Common myeloid progenitor, CD34-positive (primary cell): ENCODE results near the gene CCDC12.
A peak's percentile ranks its signal among the peaks of the same experiment; 100 is the strongest.

Source experiments
- CTCF ChIA-PET: fragments of 350-600 bp; sonication (Branson Sonifier 250); formaldehyde crosslinking; loops from one replicate; lab custom pipeline; 2021; ENCODE audit warnings: antibody characterized with exemption; lab: Charles Lee
- POLR2A ChIA-PET: fragments of 350-600 bp; sonication (Branson Sonifier 250); formaldehyde crosslinking; loops from one replicate; lab custom pipeline; 2021; ENCODE audit warnings: antibody characterized with exemption; lab: Charles Lee
- DNase-seq, 3 donors: peaks; one replicate each; pipeline versions ENCODE4 v3.0.0 to v3.0.0-alpha.2; 2013
- H3K27ac ChIP-seq, 2 experiments: 1 replicate in 1 of 2; 2 replicates in 1 of 2; pipeline ENCODE4 v1.7.0; 2013; ENCODE audit warnings: inconsistent platforms in 2 of 2, low read length in 2 of 2, mild to moderate bottlenecking in 2 of 2, low read depth in 1 of 2, moderate library complexity in 1 of 2; ENCODE audit not compliant: severe bottlenecking in 2 of 2, insufficient read depth in 1 of 2, poor library complexity in 1 of 2
- H3K27me3 ChIP-seq, 5 experiments: replicated peaks in 2 of 5; 1 replicate in 3 of 5; 2 replicates in 2 of 5; pipeline versions ENCODE4 v1.6.1 to v1.7.0; 2013; ENCODE audit warnings: low read length in 4 of 5, mild to moderate bottlenecking in 2 of 5, moderate library complexity in 2 of 5, inconsistent platforms in 1 of 5; ENCODE audit not compliant: insufficient read depth in 5 of 5, control insufficient read depth in 4 of 5
- H3K36me3 ChIP-seq, 4 experiments: 1 replicate in 2 of 4; 2 replicates in 2 of 4; pipeline versions ENCODE4 v1.6.1 to v1.7.0; 2013; ENCODE audit warnings: low read length in 3 of 4, control low read depth in 1 of 4, mild to moderate bottlenecking in 1 of 4; ENCODE audit not compliant: control insufficient read depth in 4 of 4, insufficient read depth in 4 of 4
- H3K4me1 ChIP-seq, 4 experiments: 1 replicate in 3 of 4; 2 replicates in 1 of 4; pipeline versions ENCODE4 v1.6.1 to v1.7.1; 2013; ENCODE audit warnings: low read length in 3 of 4, mild to moderate bottlenecking in 3 of 4, control low read depth in 1 of 4, inconsistent platforms in 1 of 4, moderate library complexity in 1 of 4; ENCODE audit not compliant: control insufficient read depth in 4 of 4, insufficient read depth in 4 of 4; ENCODE audit errors: control extremely low read depth in 1 of 4
- H3K4me3 ChIP-seq, 7 experiments: 1 replicate in 4 of 7; 2 replicates in 3 of 7; pipeline versions ENCODE4 v1.5.1 to v1.7.0; 2013; ENCODE audit warnings: mild to moderate bottlenecking in 7 of 7, low read length in 6 of 7, moderate library complexity in 6 of 7, inconsistent platforms in 2 of 7, low read depth in 2 of 7, control low read depth in 1 of 7; ENCODE audit not compliant: insufficient read depth in 4 of 7, control insufficient read depth in 1 of 7; ENCODE audit errors: extremely low read depth in 1 of 7
- H3K9me3 ChIP-seq, 5 experiments: 1 replicate in 4 of 5; 2 replicates in 1 of 5; pipeline versions ENCODE4 v1.6.1 to v1.7.1; 2013; ENCODE audit warnings: low read length in 4 of 5, mild to moderate bottlenecking in 2 of 5, inconsistent platforms in 1 of 5, low read depth in 1 of 5, moderate library complexity in 1 of 5; ENCODE audit not compliant: control insufficient read depth in 4 of 5, insufficient read depth in 2 of 5; ENCODE audit errors: control extremely low read depth in 1 of 5
- WGBS: methylation state at CpG from one replicate; pipeline ENCODE4 v1.1.5; 2013; ENCODE audit not compliant: insufficient coverage; 5-methylcytosine and 5-hydroxymethylcytosine counted together

Gene CCDC12

DNA sequence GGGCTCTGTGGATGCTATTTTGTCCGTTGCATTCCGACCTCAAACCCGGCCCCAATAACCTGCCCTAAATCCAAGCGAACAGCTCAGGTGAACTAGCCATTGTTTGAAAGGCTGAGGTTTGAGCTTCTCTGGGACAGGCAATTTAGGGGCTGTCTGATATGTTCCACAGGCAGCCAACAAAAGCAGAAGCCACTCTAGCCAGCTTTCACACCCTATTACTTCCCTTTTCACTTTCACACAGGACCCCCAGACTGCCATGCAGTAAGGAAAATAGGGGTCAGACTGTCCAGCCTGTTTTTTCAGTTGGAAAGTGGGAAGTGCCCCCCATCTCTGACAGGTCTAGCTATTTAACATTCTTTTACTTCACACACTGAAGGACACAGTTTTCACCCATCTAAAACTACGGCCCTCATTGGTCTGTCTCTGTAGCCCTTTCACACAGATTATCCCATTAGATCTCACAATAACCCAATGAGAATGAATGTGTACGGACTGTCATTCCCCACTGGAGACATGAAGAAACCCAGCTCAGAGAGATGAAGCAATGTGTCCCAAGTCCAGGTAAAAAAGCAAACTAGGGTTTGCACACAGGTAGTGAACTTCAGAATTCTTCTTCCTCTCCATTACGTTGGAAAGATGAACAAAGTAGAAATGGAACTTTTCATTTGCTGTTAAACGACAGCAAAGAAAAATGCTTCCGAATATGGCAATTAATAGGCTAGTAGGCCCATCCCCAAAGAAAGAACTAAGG lies 1.9 kb downstream of the CCDC12 start:
- WGBS: 82% methylated on average over 9 of the region's 9 CpGs
- no peaks in the 10 kb centered on the region for H3K9me3 ChIP-seq
- peaks cover 28 to 76% (median 72%) of the 10 kb centered on the region in 4 experiments for H3K4me1 ChIP-seq
- H3K27ac ChIP-seq: peak overlapping the region in 1 of 2 experiments; percentile 15
- no peaks in the 10 kb centered on the region for H3K27me3 ChIP-seq
- CTCF ChIA-PET: interaction anchor here (0.9 to 2.1 kb wide), 6 partner anchors 10 to 52 kb away, joined by 3 to 5 read pairs (median 4); no protein-coding TSS in a partner anchor
- H3K4me3 ChIP-seq: peak overlapping the region in 4 of 7 experiments; percentile 2 to 59 (median 30)
- peak; percentile 25 to 71 (median 66) for DNase-seq
- POLR2A ChIA-PET: interaction anchor here (0.6 kb wide), 1 partner anchor 57 kb away, joined by 3 read pairs; no protein-coding TSS in a partner anchor
- H3K36me3 ChIP-seq: peaks cover 0 to 19% (median under 1%) of the 10 kb centered on the region in 4 experiments

DNA sequence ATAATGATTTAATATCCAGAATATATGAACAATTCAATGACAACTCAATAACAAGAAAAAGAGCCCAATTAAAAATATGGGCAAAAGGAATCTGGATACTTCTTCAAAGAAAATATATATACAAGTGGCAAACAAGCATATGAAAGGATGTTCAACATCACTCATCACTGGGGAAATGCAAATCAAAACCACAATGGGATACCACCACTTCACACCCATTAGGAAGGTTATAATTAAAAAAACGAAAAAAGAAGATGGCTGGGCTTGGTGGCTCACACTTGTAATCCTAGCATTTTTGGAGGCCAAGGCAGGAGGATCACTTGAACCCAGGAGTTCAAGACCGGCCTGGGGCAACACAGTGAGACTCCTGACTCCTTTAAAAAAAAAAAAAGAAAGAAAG lies 4.1 kb downstream of the CCDC12 start:
- POLR2A ChIA-PET: no interaction called here
- Histone ChIP-seq H3K27ac (peak overlapping the region in 1 of 2 experiments; percentile 55), H3K4me1 (peaks cover 25 to 73% (median 65%) of the 10 kb centered on the region in 4 experiments), H3K9me3 (no peaks in the 10 kb centered on the region), H3K27me3 (no peaks in the 10 kb centered on the region), H3K4me3 (no peak overlapping the region), H3K36me3 (peaks cover 2 to 31% (median 6%) of the 10 kb centered on the region in 4 experiments)
- no CpG with 5 or more reads among the region's 2 CpGs for WGBS
- no peak for DNase-seq
- CTCF ChIA-PET: no interaction called here

DNA sequence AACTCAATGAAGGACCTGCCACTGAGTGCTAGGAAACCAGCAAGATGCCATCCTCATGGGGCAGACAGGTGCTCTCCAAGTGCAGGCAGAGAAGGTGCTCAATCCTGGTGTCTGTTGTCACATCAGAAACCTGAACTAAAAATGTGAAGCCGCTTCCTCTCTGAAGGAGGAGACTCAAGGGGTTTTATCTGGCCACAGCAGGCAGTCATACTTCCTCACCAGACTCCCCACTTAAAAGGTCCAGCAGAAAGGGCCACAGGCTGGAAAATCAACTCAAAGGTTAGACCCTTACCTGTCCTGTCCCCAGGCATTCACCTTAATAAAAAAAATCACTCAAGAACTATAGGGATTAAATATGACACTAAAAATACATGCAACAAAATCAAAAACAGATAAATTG lies 4.8 kb downstream of the CCDC12 start:
- CTCF ChIA-PET: no interaction called here

DNA sequence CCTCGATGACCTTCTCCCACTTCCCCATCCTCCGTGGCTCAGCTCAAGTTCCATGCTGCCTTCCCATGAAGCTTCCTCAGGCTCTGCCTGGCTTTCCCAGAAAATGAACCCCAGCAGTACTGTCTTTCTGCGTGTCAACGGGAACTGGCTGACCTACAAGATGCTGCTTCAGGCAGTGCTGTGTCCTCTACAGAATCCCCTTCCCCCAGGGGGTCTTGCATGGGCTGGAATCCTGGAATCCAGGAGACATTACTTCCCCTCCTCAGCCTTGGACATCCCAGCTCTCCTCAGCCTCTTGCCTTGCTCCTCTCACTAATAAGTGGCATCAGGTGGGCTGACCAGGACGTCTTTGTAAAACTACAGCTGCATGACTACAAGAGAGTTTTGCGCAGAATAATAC lies 5.4 kb downstream of the CCDC12 start:
- ChIA-PET POLR2A (no interaction called here), CTCF (interaction anchor here (1.1 kb wide), 1 partner anchor 12 kb away, joined by 3 read pairs; no protein-coding TSS in a partner anchor)
- H3K4me1 ChIP-seq: peaks cover 26 to 80% (median 70%) of the 10 kb centered on the region in 4 experiments
- no peaks in the 10 kb centered on the region for H3K9me3 ChIP-seq
- H3K4me3 ChIP-seq: peak overlapping the region in 4 of 7 experiments; percentile 11 to 57 (median 20)
- WGBS: 44% methylated on average over 4 of the region's 6 CpGs
- H3K27ac ChIP-seq: peak overlapping the region; percentile 40 to 55
- peaks cover 2 to 37% (median 6%) of the 10 kb centered on the region in 4 experiments for H3K36me3 ChIP-seq
- no peak for DNase-seq
- no peaks in the 10 kb centered on the region for H3K27me3 ChIP-seq

More for the DNA sequence above, 4.8 kb downstream of the CCDC12 start:
- H3K4me3 ChIP-seq: peak overlapping the region in 4 of 7 experiments; percentile 11 to 57 (median 20)
- DNase-seq: peak; percentile 58 to 79 (median 62)
- peak overlapping the region; percentile 40 to 55 for H3K27ac ChIP-seq
- no peaks in the 10 kb centered on the region for H3K9me3 ChIP-seq
- H3K27me3 ChIP-seq: no peaks in the 10 kb centered on the region
- POLR2A ChIA-PET: no interaction called here
- 0% methylated on average over 1 of the region's 1 CpG for WGBS
- peaks cover 26 to 74% (median 66%) of the 10 kb centered on the region in 4 experiments for H3K4me1 ChIP-seq
- peaks cover 2 to 33% (median 6%) of the 10 kb centered on the region in 4 experiments for H3K36me3 ChIP-seq

DNA sequence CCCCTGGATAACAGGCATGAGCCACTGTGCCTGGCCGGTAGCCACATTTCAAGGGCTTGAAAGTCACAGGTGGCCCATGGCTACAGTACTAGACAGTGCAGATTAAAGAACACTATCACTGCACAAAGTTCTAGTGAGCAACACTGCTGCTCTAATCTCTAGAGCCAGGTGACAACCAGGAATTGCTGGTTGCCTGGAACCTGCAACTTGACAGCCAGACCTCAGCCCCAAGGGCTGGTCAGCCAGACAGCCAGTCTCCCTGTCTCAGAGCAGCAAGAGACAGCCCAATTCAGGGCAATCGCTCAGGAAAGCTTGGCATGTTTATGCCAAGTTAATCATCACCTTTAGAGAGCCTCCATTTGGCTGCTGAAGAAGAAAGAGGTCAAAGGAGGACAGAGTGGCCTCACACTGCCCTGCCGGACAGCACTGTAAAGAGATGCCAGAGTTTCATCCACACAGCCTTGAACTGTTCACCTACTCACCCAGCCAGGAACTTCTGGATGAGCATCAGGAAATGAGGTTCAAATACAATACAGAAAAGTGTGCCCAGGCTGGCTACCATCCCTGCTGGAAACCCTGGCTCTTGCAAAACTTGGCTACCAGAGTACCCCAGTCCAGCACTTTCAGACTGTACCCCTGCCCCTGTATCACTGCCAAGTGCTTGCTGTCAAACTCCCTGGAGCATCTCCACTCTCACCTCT lies 6.0 kb downstream of the CCDC12 start:
- Histone ChIP-seq H3K4me3 (peak overlapping the region in 2 of 7 experiments; percentile 14 to 57), H3K9me3 (no peaks in the 10 kb centered on the region), H3K4me1 (peaks cover 31 to 86% (median 70%) of the 10 kb centered on the region in 4 experiments), H3K36me3 (peaks cover 2 to 40% (median 8%) of the 10 kb centered on the region in 4 experiments), H3K27ac (peak overlapping the region in 1 of 2 experiments; percentile 55), H3K27me3 (no peaks in the 10 kb centered on the region)
- POLR2A ChIA-PET: no interaction called here
- DNase-seq: no peak
- CTCF ChIA-PET: interaction anchor here (1.0 to 2.3 kb wide), 5 partner anchors 11 to 40 kb away, joined by 3 to 5 read pairs (median 4); no protein-coding TSS in a partner anchor
- 77% methylated on average over 3 of the region's 3 CpGs for WGBS

DNA sequence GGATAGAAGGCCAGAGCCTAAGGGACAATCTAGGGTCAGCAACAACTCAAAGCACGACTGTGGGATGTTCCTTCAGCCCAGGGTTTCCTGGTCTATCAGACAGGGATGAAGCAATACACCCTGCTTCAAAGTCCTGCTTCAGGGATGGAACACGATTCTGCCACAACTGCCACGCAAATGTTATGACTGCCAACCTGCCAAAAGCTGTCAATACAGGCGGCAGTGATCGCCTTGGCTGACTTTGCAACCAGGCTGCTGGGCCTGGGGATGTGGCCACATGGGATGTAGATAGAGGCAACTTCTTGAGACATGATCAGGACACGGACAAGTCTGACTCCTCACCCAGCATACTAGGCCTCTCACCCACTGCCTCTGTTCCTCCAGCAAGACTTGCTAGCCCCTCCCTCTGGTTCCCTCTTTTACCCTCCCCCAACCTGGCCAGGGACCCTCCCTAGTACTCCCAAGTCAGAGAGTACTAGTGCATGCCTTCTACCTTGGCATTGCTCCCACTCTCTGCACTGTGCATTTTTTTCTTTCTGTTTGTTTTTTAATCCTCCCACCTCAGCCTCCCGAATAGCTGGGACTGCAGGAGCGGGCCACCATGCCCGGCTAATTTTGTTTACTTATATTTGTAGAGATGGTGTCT lies 7.6 kb downstream of the CCDC12 start:
- POLR2A ChIA-PET: interaction anchor here (0.6 kb wide), 1 partner anchor 229 kb away, joined by 4 read pairs; no protein-coding TSS in a partner anchor

More for the DNA sequence above, 7.6 kb downstream of the CCDC12 start:
- H3K36me3 ChIP-seq: peaks cover 2 to 38% (median 8%) of the 10 kb centered on the region in 4 experiments
- no peaks in the 10 kb centered on the region for H3K9me3 ChIP-seq
- H3K27ac ChIP-seq: no peak overlapping the region
- no peak overlapping the region for H3K4me3 ChIP-seq
- no peak for DNase-seq
- 74% methylated on average over 6 of the region's 9 CpGs for WGBS
- CTCF ChIA-PET: interaction anchor here (0.9 to 4.5 kb wide), 9 partner anchors 12 to 46 kb away, joined by 3 to 27 read pairs (median 5); no protein-coding TSS in a partner anchor
- no peaks in the 10 kb centered on the region for H3K27me3 ChIP-seq
- H3K4me1 ChIP-seq: peaks cover 24 to 79% (median 63%) of the 10 kb centered on the region in 4 experiments
